Measurements from ENCODE around the gene MORN1. TPM values are rescaled to one million over a fixed set of nuclear protein-coding genes. Genes with fewer than 3 reads are reported as not detected.

Gene MORN1
- total RNA-seq, 1 donor from 2014 or later, result 12.1 TPM

GRCh38 chr1:2425892-2426291 lies 34.5 kb upstream of the MORN1 start:
- H3K27ac Mint-ChIP-seq (ENCODE audit: unreplicated experiment), result no peak overlapping the region
- H3K4me3 Mint-ChIP-seq (ENCODE audit: unreplicated experiment), result no peak overlapping the region
- DNase-seq (ENCODE audit: low spot score), result no peak
- H3K36me3 Mint-ChIP-seq (ENCODE audit: low read depth, unreplicated experiment), result no peaks in the 10 kb centered on the region
- peaks cover 5% of the 10 kb centered on the region for H3K27me3 Mint-ChIP-seq (ENCODE audit: unreplicated experiment)
- H3K4me1 Mint-ChIP-seq (ENCODE audit: unreplicated experiment), result no peaks in the 10 kb centered on the region
- no peak for TF ChIP-seq CTCF (IDR thresholded peaks at IDR 0.05; ENCODE audit: unreplicated experiment)
- no peaks in the 10 kb centered on the region for H3K9me3 Mint-ChIP-seq (ENCODE audit: unreplicated experiment)

GRCh38 chr1:2422523-2422922 lies 31.2 kb upstream of the MORN1 start:
- H3K9me3 Mint-ChIP-seq (ENCODE audit: unreplicated experiment), result no peaks in the 10 kb centered on the region
- no peak for DNase-seq (ENCODE audit: low spot score)
- TF ChIP-seq CTCF (IDR thresholded peaks at IDR 0.05; ENCODE audit: unreplicated experiment), result no peak
- H3K4me1 Mint-ChIP-seq (ENCODE audit: unreplicated experiment), result no peaks in the 10 kb centered on the region
- no peak overlapping the region for H3K27ac Mint-ChIP-seq (ENCODE audit: unreplicated experiment)
- H3K4me3 Mint-ChIP-seq (ENCODE audit: unreplicated experiment), result no peak overlapping the region
- no peaks in the 10 kb centered on the region for H3K36me3 Mint-ChIP-seq (ENCODE audit: low read depth, unreplicated experiment)
- H3K27me3 Mint-ChIP-seq (ENCODE audit: unreplicated experiment), result peaks cover 6% of the 10 kb centered on the region

- no peaks in the 10 kb centered on the region for H3K36me3 Mint-ChIP-seq (ENCODE audit: low read depth, unreplicated experiment)
- no peaks in the 10 kb centered on the region for H3K4me1 Mint-ChIP-seq (ENCODE audit: unreplicated experiment)
- H3K9me3 Mint-ChIP-seq (ENCODE audit: unreplicated experiment), result no peaks in the 10 kb centered on the region
- no peak for TF ChIP-seq CTCF (IDR thresholded peaks at IDR 0.05; ENCODE audit: unreplicated experiment)
- H3K27me3 Mint-ChIP-seq (ENCODE audit: unreplicated experiment), result peaks cover 9% of the 10 kb centered on the region
- no peak for DNase-seq (ENCODE audit: low spot score)
- H3K4me3 Mint-ChIP-seq (ENCODE audit: unreplicated experiment), result no peak overlapping the region
- no peak overlapping the region for H3K27ac Mint-ChIP-seq (ENCODE audit: unreplicated experiment)
Measured at GRCh38 chr1:2419416-2419815, 28.1 kb upstream of the MORN1 start.

- Mint-ChIP-seq H3K9me3 (ENCODE audit: unreplicated experiment) (no peaks in the 10 kb centered on the region), H3K4me3 (ENCODE audit: unreplicated experiment) (no peak overlapping the region), H3K4me1 (ENCODE audit: unreplicated experiment) (peaks cover 4% of the 10 kb centered on the region), H3K36me3 (ENCODE audit: low read depth, unreplicated experiment) (no peaks in the 10 kb centered on the region), H3K27me3 (ENCODE audit: unreplicated experiment) (peaks cover 12% of the 10 kb centered on the region), H3K27ac (ENCODE audit: unreplicated experiment) (no peak overlapping the region)
- DNase-seq (ENCODE audit: low spot score), result no peak
- no peak for TF ChIP-seq CTCF (IDR thresholded peaks at IDR 0.05; ENCODE audit: unreplicated experiment)
Measured at GRCh38 chr1:2418791-2419320, 27.5 kb upstream of the MORN1 start.

GRCh38 chr1:2417833-2418225 lies 26.5 kb upstream of the MORN1 start:
- H3K4me3 Mint-ChIP-seq (ENCODE audit: unreplicated experiment), result no peak overlapping the region
- H3K9me3 Mint-ChIP-seq (ENCODE audit: unreplicated experiment), result no peaks in the 10 kb centered on the region
- peaks cover 4% of the 10 kb centered on the region for H3K4me1 Mint-ChIP-seq (ENCODE audit: unreplicated experiment)
- no peak for DNase-seq (ENCODE audit: low spot score)
- H3K27ac Mint-ChIP-seq (ENCODE audit: unreplicated experiment), result no peak overlapping the region
- H3K27me3 Mint-ChIP-seq (ENCODE audit: unreplicated experiment), result peaks cover 10% of the 10 kb centered on the region
- TF ChIP-seq CTCF (IDR thresholded peaks at IDR 0.05; ENCODE audit: unreplicated experiment), result no peak
- no peaks in the 10 kb centered on the region for H3K36me3 Mint-ChIP-seq (ENCODE audit: low read depth, unreplicated experiment)

Data from endothelial cell (in vitro differentiated cells).